HEK293T (cell line): ENCODE measurements around the gene ADCY1.

Experiments
- ARNT ChIP-seq: fragments of 450-650 bp; IDR thresholded peaks from 2 replicates; pipeline ENCODE4 v1.6.1; 2017; ENCODE audit warnings: mild to moderate bottlenecking
- BHLHE40 ChIP-seq: fragments of 450-650 bp; IDR thresholded peaks from 2 replicates; pipeline ENCODE4 v1.6.1; 2016; ENCODE audit warnings: mild to moderate bottlenecking, moderate library complexity, borderline replicate concordance
- CTBP1 ChIP-seq: fragments of 450-650 bp; IDR thresholded peaks from 2 replicates; pipeline ENCODE4 v1.6.1; 2016; ENCODE audit warnings: borderline replicate concordance
- ELF4 ChIP-seq: fragments of 450-650 bp; IDR thresholded peaks from 2 replicates; pipeline ENCODE4 v1.6.1; 2017; ENCODE audit warnings: antibody characterized with exemption
- FOXA1 ChIP-seq: fragments of 450-650 bp; IDR thresholded peaks from 2 replicates; pipeline ENCODE4 v1.6.1; 2016; ENCODE audit warnings: mild to moderate bottlenecking
- FOXK2 ChIP-seq: fragments of 450-650 bp; IDR thresholded peaks from 2 replicates; pipeline ENCODE4 v1.6.1; 2016; ENCODE audit warnings: mild to moderate bottlenecking
- SP1 ChIP-seq: fragments of 450-650 bp; IDR thresholded peaks from 2 replicates; pipeline ENCODE4 v1.6.1; 2017
- SUZ12 ChIP-seq: fragments of 450-650 bp; IDR thresholded peaks from 2 replicates; pipeline ENCODE4 v1.6.1; 2016; ENCODE audit warnings: mild to moderate bottlenecking
- TARDBP ChIP-seq: fragments of 450-650 bp; IDR thresholded peaks from 2 replicates; pipeline ENCODE4 v1.6.1; 2016
- ZNF384 ChIP-seq: fragments of 450-650 bp; IDR thresholded peaks from 2 replicates; pipeline ENCODE4 v1.6.1; 2016

- no peak for TF ChIP-seq TARDBP
- TF ChIP-seq SUZ12, result no peak
- TF ChIP-seq BHLHE40, result no peak
- no peak for TF ChIP-seq ARNT
- no peak for TF ChIP-seq ZNF384
- no peak for TF ChIP-seq FOXA1
- no peak for TF ChIP-seq ELF4
- TF ChIP-seq SP1, result no peak
- TF ChIP-seq FOXK2, result no peak
- no peak for TF ChIP-seq CTBP1
Measured at GRCh38 chr7:45580053-45580872, 6.1 kb downstream of the ADCY1 start.
